ENCODE measurements around the gene MYBPC1.
"Not testable (repeated sequence)": the region's sequence is repeated elsewhere in the genome, so short reads cannot be mapped to it uniquely, and the experiment has no call there.

MYBPC1 gene

GRCh38 chr12:101653503-101653902 lies 58.7 kb downstream of the MYBPC1 start:
- no peak for DNase-seq (ENCODE audit: low read depth)

DNA sequence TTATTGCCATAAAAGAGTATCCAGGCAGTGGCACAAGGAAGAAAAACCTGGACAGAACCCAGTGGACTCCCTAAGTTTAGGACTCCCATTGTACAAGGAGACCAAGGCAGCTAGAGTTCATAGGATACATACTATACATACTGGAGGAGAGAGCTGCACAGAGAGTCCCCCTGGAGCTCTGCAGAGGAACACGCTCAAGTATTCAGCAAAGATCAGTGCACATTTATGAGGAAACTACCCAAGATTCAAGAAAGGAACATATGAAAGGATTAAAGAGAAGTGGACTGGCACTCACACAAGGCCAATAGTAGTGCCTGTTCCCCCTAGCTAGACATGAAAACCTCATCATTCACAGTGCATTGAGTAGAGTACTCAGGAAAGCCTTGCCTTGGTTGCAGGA lies 59.7 kb downstream of the MYBPC1 start:
- no peak for DNase-seq (ENCODE audit: low read depth)

DNA sequence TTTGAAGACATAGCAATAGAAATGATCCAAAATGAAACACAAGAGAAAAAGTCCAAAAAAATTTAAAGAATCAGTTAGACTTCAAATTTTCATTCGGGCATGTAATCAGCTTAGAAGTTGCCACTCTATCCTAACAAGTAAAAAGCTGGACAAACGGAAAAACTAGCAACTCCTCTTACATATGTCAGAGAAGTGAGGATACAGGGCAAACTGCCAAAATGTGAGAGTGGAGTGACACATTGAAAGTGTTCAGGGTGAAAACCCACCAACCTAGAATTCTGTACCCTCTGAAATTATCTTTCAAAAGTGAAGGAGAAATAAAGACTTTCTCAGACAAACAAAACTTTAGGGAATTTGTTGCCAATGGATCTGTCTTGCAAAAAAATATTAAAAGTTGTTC lies 60.6 kb downstream of the MYBPC1 start:
- DNase-seq (ENCODE audit: low read depth) = no peak

DNA sequence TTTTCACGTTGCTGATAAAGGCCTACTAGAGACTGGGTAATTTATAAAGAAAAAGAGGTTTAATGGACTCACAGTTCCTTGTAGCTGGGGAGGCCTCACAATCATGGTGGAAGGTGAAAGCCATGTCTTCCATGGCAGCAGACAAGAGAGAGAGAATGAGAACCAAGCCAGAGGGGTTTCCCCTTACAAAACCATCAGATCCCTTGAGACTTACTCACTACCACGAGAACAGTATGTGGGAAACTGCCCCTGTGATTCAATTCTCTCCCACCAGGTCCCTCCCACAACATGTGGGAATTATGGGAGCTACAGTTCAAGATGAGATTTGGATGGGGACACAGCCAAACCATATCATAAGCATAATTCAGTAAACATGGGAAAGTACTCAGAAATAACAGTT lies 65.9 kb downstream of the MYBPC1 start:
- DNase-seq (ENCODE audit: low read depth) = not testable (repeated sequence)

DNA sequence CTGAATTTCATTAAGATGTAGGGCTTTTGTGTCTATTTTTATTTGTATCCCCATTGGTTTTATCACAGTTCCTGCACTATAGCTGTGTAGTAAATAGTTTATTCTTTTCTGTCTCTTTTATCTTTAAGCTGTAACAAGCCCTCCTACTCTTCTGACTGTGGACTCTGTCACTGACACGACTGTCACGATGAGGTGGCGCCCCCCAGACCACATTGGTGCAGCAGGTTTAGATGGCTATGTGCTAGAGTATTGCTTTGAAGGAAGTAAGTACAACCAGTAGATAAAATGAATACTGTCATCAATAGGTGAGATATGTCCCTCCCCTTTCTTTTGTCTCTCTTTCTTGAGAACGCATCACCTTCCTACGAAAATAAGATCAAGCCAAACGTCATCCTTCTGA lies 68.5 kb downstream of the MYBPC1 start:
- no peak for DNase-seq (ENCODE audit: low read depth)

GRCh38 chr12:101664992-101665391 lies 70.2 kb downstream of the MYBPC1 start:
- DNase-seq (ENCODE audit: low read depth) = no peak

- no peak for DNase-seq (ENCODE audit: low read depth)
Measured at GRCh38 chr12:101666052-101666728, 71.4 kb downstream of the MYBPC1 start.

DNA sequence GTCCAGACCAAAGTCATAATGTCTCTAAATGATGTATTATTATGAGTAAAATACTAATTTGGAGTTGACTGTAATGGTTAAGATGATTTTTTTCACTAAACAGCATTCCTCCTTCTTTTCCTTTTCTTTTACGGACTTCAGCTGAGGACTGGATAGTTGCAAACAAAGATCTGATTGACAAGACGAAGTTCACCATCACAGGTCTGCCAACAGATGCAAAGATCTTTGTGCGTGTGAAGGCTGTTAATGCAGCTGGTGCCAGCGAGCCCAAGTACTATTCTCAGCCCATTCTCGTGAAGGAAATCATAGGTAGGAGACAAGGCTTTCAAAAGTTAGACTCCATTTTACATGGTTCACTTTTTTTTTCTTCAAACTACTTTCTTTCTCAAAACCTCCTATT lies 72.8 kb downstream of the MYBPC1 start:
- no peak for DNase-seq (ENCODE audit: low read depth)

DNA sequence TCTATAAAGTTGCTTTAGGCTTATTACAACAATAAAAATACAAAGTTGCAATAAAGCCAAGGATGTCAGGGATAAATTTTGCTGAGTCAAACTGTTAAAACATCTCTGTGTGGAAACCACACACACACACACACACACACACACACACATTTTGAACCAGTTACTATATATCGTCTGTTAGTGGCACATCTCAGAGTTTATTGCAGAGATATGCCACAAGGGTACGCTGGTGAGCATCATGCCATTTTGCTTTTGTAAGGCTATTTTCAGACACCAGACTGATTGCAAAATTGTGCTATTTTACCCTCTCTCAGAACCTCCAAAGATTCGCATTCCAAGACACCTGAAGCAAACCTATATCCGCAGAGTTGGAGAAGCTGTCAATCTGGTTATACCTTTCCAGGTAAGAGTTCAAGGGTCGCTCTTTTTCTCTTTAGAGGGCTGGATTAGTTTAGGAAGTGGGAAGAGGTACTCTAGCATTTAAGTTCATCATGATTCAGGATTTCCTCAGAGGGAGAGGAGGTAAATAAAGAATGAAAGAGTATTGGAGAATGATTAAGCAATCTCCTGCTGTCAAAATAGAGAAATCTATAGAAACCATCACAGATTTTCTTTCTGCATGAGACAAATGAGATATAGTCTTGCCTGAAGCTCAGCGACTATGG lies 75.4 kb downstream of the MYBPC1 start:
- DNase-seq (ENCODE audit: low read depth) = no peak

GRCh38 chr12:101671157-101671791 lies 76.5 kb downstream of the MYBPC1 start:
- no peak for DNase-seq (ENCODE audit: low read depth)

DNA sequence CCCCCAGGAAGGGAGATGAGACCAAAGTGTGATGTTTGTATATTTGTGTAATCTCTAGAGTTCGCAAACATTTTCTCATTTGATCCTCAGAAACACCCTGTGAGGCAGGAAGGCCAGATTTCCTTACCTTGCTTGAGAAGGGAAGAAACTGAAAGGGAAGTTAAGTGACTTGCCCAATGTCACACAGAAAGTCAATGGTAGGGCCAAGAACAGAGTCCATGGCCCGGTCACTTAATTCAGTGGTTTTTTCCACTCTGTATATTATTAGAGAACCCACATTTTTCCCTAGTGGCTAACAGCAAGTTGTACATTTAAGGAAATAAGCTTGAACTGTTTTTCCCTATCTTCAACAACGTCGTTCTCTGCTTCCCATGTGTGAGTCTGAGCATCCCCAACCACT lies 77.1 kb downstream of the MYBPC1 start:
- no peak for DNase-seq (ENCODE audit: low read depth)

GRCh38 chr12:101675555-101675954 lies 80.8 kb downstream of the MYBPC1 start:
- DNase-seq (ENCODE audit: low read depth) = no peak

DNA sequence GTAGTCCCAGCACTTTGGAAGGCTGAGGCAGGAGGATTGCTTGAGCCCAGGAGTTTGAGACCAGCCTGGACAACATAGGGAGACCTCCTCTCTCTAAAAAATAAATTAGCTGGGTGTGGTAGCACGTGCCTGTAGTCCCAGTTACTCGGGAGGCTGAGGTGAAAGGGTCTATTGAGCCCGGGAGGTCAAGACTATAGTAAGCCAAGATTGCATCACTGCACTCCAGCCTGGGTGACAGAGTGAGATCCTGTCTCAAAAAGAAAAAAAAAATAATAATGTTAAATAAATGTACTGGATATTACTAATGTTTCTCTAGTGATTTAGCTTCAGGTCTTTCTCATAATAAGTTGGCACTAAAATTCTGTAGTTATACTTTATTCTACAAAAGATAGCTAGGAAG lies 81.7 kb downstream of the MYBPC1 start:
- not testable (repeated sequence) for DNase-seq (ENCODE audit: low read depth)

GRCh38 chr12:101678081-101678480 lies 83.3 kb downstream of the MYBPC1 start:
- DNase-seq (ENCODE audit: low read depth) = no peak

DNA sequence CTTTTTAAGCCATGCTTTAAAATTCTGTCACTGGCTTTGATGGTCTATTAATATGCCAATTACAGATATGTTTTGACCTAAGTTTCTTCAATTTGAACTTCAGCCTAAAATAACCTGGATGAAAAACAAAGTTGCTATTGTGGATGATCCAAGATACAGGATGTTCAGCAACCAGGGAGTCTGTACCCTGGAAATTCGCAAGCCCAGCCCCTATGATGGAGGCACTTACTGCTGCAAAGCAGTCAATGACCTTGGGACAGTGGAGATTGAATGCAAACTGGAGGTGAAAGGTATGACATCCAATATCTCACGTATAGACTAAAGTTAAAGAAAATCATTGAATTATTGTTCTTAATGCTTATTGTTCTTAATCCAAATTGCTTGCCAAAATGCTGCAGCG lies 85.5 kb downstream of the MYBPC1 start:
- DNase-seq (ENCODE audit: low read depth) = no peak

- DNase-seq (ENCODE audit: low read depth) = no peak
Measured at GRCh38 chr12:101680647-101681046, 85.9 kb downstream of the MYBPC1 start.

DNA sequence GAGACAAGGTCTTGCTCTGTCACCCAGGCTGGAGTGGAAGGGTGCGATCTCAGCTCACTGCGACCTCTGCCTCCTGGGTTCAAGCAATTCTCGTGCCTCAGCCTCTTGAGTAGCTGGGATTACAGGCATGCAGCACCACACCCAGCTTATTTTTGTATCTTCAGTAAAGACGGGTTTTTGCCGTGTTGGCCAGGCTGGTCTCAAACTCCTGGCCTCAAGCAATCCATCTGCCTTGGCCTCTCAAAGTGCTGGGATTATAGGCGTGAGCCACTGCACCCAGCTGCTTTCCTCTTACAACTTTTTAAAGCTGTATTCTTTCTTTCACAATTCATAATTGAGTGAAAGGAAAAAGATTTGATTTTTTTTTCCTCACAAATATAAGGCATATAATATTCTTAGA lies 86.9 kb downstream of the MYBPC1 start:
- not testable (repeated sequence) for DNase-seq (ENCODE audit: low read depth)

DNA sequence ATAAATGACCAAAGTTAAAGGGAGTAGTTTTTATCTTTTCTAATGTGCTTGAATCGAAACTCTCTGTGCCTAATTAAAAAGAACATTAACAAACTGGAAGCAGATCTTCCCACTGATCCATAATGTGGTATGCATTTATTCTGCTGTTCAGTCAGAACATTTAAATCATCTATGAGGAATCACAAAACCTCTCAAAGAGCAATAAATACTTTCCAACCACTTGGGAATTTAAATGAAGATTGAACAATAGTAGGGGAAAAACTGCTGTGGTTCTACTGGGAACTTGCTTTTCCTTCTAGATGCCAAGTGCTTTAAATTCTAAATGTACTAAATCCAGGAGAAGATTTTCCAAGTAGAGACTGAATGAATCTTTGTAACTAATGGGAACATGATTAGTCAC lies 90.3 kb downstream of the MYBPC1 start:
- no peak for DNase-seq (ENCODE audit: low read depth)

- DNase-seq (ENCODE audit: low read depth) = no peak
Measured at GRCh38 chr12:101686176-101686575, 91.4 kb downstream of the MYBPC1 start.

DNA sequence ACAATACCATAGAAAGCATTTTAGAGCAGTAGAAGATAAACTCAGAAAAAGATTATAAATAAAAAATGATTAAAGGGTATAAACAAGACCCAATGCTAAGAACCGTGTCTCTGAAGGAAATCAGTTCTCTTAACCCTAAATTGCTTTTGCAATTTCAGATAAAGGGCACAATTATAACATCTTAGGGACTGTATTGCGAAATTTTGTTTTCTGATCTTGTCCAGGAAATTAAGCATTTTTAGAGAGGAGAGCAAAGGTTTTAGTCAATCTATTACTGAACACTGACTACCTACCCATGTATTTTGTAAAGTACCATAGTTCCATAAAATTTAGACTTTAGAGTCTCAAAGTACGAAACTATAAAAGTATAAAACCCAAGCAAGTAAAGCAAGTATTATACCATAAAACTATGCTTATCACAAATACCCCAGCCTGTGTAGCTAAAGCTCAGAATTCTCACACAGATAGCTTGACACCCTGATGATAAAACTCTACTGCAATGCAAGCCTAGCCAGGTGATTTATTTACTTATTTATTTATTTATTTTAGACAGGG lies 95.8 kb downstream of the MYBPC1 start:
- no peak for DNase-seq (ENCODE audit: low read depth)

DNA sequence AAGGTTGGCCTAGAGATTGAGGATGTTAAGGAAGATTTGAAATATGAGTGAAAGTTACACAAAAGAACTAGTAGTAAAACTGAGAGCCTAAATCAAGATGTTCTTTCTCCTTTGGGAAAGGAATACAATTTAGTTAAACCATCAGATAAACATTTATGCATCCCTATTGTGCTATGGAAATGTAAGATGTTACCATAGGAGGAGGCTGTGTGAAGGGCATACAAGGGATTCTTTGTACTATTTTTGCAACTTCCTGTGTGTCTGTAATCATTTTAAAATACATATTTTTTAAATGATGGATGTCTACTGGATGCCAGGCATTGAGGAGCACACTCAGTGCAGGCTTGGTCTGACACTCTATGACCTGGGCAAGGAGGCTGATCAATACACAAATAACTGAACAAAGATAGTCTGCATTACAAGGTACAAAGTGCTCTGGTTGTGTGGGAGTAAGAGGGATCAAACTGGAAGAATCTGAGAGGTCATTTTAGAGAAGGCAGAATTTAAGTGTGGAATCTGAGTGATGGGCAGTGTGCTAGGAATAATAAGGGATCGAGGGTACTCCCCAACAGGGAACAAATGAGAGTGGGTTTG lies 96.8 kb downstream of the MYBPC1 start:
- no peak for DNase-seq (ENCODE audit: low read depth)

- DNase-seq (ENCODE audit: low read depth) = no peak
Measured at GRCh38 chr12:101694297-101694848, 99.6 kb downstream of the MYBPC1 start.

DNA sequence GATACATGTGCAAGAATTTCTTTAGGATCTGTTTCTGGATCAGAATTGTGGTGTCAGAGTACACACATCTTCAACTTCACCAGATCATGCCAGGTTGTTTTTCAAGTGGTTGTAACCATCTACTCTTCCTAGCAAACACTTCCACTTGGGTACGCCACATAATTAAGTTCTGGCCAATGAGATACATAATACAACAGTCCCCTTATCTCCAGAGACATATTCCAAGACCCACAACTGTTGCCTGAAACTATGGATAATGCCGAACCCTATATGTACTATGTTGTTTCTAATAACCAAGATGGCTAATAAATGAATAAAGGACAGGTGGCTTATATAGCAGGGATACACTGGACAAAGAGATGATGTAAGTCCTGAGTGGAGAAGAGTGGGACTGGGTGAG lies 100.2 kb downstream of the MYBPC1 start:
- no peak for DNase-seq (ENCODE audit: low read depth)

Measured in stimulated activated CD8-positive, alpha-beta memory T cell treated with anti-CD3 and anti-CD28 coated beads, Interleukin-15, amount 100 ng/mL, for 1 hour (primary cell).